Activated CD4-positive, alpha-beta T cell treated with anti-CD3 and anti-CD28 coated beads for 36 hours (primary cell): ENCODE results near the gene CUL2. TPM values are rescaled to one million over a fixed set of nuclear protein-coding genes. Genes with fewer than 3 reads are reported as not detected.

Source experiments
- ATAC-seq: fragments of 200-7000 bp; cut with Tn5 transposase; one replicate; pipeline ENCODE4 v1.10.0; 2021; ENCODE audit warnings: mild to moderate bottlenecking, moderate library complexity
- CTCF ChIA-PET: fragments of 350-600 bp; sonication (Branson Sonifier 250); formaldehyde crosslinking; loops from one replicate; lab custom pipeline; 2021; ENCODE audit warnings: antibody characterized with exemption; lab: Charles Lee
- POLR2A ChIA-PET: fragments of 350-600 bp; sonication (Branson Sonifier 250); formaldehyde crosslinking; loops from one replicate; lab custom pipeline; 2021; ENCODE audit warnings: antibody characterized with exemption, inconsistent platforms; lab: Charles Lee
- DNase-seq: peaks from one replicate; pipeline ENCODE4 v3.0.0-alpha.2; 2020
- H3K27ac Mint-ChIP-seq: one replicate; pipeline ENCODE4 v1.8.0; 2021; ENCODE audit warnings: mixed read lengths
- H3K27me3 Mint-ChIP-seq: one replicate; pipeline ENCODE4 v1.8.0; 2021; ENCODE audit warnings: mixed read lengths
- H3K36me3 Mint-ChIP-seq: one replicate; pipeline ENCODE4 v1.8.0; 2021; ENCODE audit warnings: low read depth, mixed read lengths
- H3K4me1 Mint-ChIP-seq: one replicate; pipeline ENCODE4 v1.8.0; 2021; ENCODE audit warnings: mixed read lengths
- H3K4me3 Mint-ChIP-seq: one replicate; pipeline ENCODE4 v1.8.0; 2021; ENCODE audit warnings: mild to moderate bottlenecking, moderate library complexity, mixed read lengths
- H3K9me3 Mint-ChIP-seq: one replicate; pipeline ENCODE4 v1.8.0; 2021; ENCODE audit warnings: low read depth, mixed read lengths
- intact Hi-C, 2 experiments: fragments of 100-400 bp; cut with DNase I in 1 of 2; cut with micrococcal nuclease in 1 of 2; formaldehyde crosslinking; loops; one replicate each; pipeline versions ENCODE4 v1.14.2 to v1.15.1; 2022 to 2024; cut with DNase I, micrococcal nuclease
- total RNA-seq, 2 experiments: library from RNA; stranded (reverse); gene quantifications; one replicate each; pipeline ENCODE4 v1.2.3, GENCODE V29; 2021

Gene CUL2
- total RNA-seq, 2 experiments from 2014 or later: 42.7 to 45.3 TPM

DNA sequence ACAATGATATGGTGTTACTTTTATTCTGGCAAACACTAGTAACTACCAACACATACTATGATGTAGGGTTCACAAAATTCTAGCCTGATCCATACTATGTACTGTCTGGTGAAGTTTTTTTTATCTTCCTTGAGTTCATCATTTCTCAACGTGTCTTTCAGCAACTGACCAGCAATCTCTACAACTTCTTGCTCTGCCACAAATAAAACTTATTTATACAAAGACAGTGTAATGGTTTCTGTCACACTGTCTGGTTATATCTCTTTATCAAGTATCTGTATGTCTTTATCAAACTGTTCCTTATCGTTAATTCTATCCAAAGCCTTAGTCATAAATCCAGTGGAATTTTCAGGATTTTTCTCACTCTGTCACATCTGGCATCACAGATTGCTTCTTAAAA lies 69.7 kb downstream of the CUL2 start:
- DNase-seq (no peak), ATAC-seq (no peak)
- H3K4me3 Mint-ChIP-seq: no peak overlapping the region
- peak overlapping the region; percentile 34 for H3K27ac Mint-ChIP-seq
- peaks cover 17% of the 10 kb centered on the region for H3K4me1 Mint-ChIP-seq
- intact Hi-C loops: no loop called here
- no peaks in the 10 kb centered on the region for H3K9me3 Mint-ChIP-seq
- peaks cover 30% of the 10 kb centered on the region for H3K36me3 Mint-ChIP-seq
- POLR2A ChIA-PET: no interaction called here
- CTCF ChIA-PET: no interaction called here
- no peaks in the 10 kb centered on the region for H3K27me3 Mint-ChIP-seq

DNA sequence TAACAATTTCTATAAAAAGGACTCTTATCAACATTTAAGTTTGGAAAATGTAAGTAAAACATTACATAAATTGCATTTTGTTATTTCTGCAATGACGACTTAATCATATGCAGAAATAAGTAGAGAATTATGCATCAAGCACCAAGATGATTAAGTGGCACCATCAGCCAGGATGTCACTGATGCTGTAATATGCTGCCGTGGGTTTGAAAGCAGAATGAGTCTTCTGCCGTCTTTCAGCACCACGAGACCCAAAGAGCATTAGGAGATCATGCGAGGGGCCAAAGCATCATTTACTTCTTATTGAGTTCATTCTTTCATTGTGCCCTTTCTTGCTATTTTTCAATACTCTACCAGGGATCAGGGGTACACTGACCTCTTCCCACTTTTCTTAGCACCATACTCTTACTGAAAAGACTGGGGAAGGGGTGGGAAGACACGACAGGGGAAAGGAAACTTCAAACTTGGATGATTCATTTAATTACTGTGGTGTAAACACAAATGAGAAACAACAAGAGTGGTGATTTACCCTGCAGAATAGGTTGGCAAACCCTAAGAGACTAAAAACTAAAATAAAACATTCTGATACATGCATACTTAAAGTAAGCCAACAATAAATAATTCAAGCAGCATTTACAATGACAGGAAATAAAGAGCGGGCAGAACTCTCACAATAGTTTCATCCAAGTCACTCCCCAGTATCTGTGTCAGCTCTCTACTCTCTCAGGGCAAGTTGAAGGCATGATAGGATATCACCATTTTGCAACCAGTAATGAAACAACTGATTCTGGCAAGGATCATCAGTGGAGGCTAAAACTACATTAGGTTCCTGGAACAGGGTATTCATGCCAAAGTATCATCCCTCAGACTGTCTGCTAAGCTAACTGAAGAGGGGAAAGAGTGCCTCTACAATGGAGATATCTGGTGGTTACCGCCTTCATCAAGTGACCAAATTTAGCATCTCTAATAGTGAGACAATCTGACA lies 70.8 kb downstream of the CUL2 start:
- DNase-seq: peak; percentile 16
- ChIA-PET POLR2A (no interaction called here), CTCF (no interaction called here)
- H3K27ac Mint-ChIP-seq: peak overlapping the region; percentile 3
- no peaks in the 10 kb centered on the region for H3K9me3 Mint-ChIP-seq
- H3K27me3 Mint-ChIP-seq: no peaks in the 10 kb centered on the region
- intact Hi-C loops: no loop called here
- ATAC-seq: peak; percentile 38
- no peak overlapping the region for H3K4me3 Mint-ChIP-seq
- peaks cover 17% of the 10 kb centered on the region for H3K4me1 Mint-ChIP-seq
- H3K36me3 Mint-ChIP-seq: peaks cover 21% of the 10 kb centered on the region

- ChIA-PET POLR2A (interaction anchor here (0.6 to 0.7 kb wide), 3 partner anchors 10 to 1878 kb away, joined by 4 to 5 read pairs (median 4); no protein-coding TSS in a partner anchor), CTCF (interaction anchor here (0.6 to 1.6 kb wide), 5 partner anchors 9 to 131 kb away, joined by 3 to 12 read pairs (median 4); no protein-coding TSS in a partner anchor)
- Mint-ChIP-seq H3K36me3 (peaks cover 21% of the 10 kb centered on the region), H3K27ac (no peak overlapping the region), H3K27me3 (no peaks in the 10 kb centered on the region), H3K4me3 (no peak overlapping the region), H3K4me1 (peaks cover 22% of the 10 kb centered on the region), H3K9me3 (no peaks in the 10 kb centered on the region)
- intact Hi-C loops: loop anchor here in 1 of 2 experiments (1.0 kb wide), 1 partner anchor 178 kb away; no protein-coding TSS in a partner anchor
- DNase-seq: peak; percentile 34
- ATAC-seq: peak; percentile 91
Observed at GRCh38 chr10:35017608-35018007, 72.5 kb downstream of the CUL2 start.

DNA sequence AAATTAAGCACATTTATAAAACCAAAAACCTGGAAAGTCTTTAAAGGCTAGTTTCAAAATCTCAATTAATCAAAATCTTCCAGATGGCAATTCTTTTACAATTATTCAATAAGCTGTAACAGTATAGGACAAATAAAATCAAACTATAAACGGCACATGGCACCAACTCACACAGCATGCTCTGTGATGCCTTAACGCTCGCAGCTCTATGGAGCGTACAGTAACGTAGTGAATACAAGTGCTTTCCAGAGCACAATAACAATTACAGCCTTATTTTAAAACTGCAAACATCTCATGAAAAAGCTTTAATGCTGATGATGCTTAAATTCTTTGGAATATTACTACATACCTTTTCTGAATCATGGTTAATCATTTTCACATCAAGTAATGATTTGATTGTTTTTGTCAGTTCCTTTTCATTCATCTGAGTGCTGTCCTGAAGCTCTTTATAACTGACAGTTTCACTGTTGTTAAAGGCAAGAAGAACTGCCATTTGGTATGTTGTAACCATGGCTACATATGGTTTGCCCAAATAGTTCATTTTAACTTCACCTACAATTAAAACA lies 74.2 kb downstream of the CUL2 start:
- ATAC-seq (no peak), DNase-seq (no peak)
- POLR2A ChIA-PET: interaction anchor here (0.7 to 1.0 kb wide), 2 partner anchors 99 to 203 kb away, joined by 3 to 6 read pairs; no protein-coding TSS in a partner anchor
- CTCF ChIA-PET: interaction anchor here (0.8 kb wide), 1 partner anchor 12 kb away, joined by 4 read pairs; no protein-coding TSS in a partner anchor
- Mint-ChIP-seq H3K4me3 (no peak overlapping the region), H3K36me3 (peaks cover 22% of the 10 kb centered on the region), H3K27me3 (no peaks in the 10 kb centered on the region), H3K27ac (no peak overlapping the region), H3K9me3 (no peaks in the 10 kb centered on the region), H3K4me1 (peaks cover 32% of the 10 kb centered on the region)
- intact Hi-C loops: no loop called here

DNA sequence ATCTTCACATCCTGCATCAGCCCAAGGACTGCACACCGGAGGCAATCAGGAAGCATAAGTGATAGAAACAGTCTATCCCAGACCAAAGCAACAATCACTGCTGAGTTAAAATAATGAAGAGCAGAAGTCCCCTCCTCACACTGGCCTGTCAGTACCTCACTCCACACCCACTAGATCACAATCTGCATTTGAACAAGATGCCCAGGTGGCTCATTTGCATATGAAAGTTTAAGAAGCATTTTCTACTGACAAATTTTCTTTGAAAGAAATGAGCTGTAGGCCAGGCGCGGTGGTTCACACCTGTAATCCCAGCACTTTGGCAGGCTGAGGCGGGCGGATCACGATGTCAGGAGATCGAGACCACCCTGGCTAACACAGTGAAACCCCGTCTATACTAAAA lies 77.4 kb downstream of the CUL2 start:
- intact Hi-C loops: no loop called here
- Mint-ChIP-seq H3K27ac (peak overlapping the region; percentile 24), H3K9me3 (no peaks in the 10 kb centered on the region)

GRCh38 chr10:35011771-35012191 lies 78.4 kb downstream of the CUL2 start:
- CTCF ChIA-PET: interaction anchor here (0.5 to 1.6 kb wide), 4 partner anchors 14 to 372 kb away, joined by 3 to 5 read pairs (median 4); partner anchors contain the start of gene CREM
- DNase-seq: peak; percentile 37
- Mint-ChIP-seq H3K27ac (peak overlapping the region; percentile 24), H3K4me3 (no peak overlapping the region), H3K9me3 (no peaks in the 10 kb centered on the region), H3K4me1 (peaks cover 18% of the 10 kb centered on the region), H3K27me3 (no peaks in the 10 kb centered on the region), H3K36me3 (peaks cover 36% of the 10 kb centered on the region)
- intact Hi-C loops: no loop called here
- peak; percentile 70 for ATAC-seq
- POLR2A ChIA-PET: no interaction called here

More for the DNA sequence above, 77.4 kb downstream of the CUL2 start:
- DNase-seq: no peak
- Mint-ChIP-seq H3K4me3 (no peak overlapping the region), H3K4me1 (peaks cover 21% of the 10 kb centered on the region), H3K27me3 (no peaks in the 10 kb centered on the region), H3K36me3 (peaks cover 37% of the 10 kb centered on the region)
- ATAC-seq: no peak
- ChIA-PET POLR2A (no interaction called here), CTCF (interaction anchor here (0.8 to 1.6 kb wide), 3 partner anchors 13 to 370 kb away, joined by 3 to 5 read pairs (median 3); no protein-coding TSS in a partner anchor)

GRCh38 chr10:35007858-35008301 lies 82.3 kb downstream of the CUL2 start:
- H3K4me3 Mint-ChIP-seq: no peak overlapping the region
- POLR2A ChIA-PET: interaction anchor here (0.6 kb wide), 1 partner anchor 10 kb away, joined by 5 read pairs; no protein-coding TSS in a partner anchor
- H3K9me3 Mint-ChIP-seq: no peaks in the 10 kb centered on the region
- peaks cover 33% of the 10 kb centered on the region for H3K36me3 Mint-ChIP-seq
- intact Hi-C loops: no loop called here
- no peak for ATAC-seq
- peaks cover 13% of the 10 kb centered on the region for H3K4me1 Mint-ChIP-seq
- CTCF ChIA-PET: no interaction called here
- no peak for DNase-seq
- no peak overlapping the region for H3K27ac Mint-ChIP-seq
- H3K27me3 Mint-ChIP-seq: no peaks in the 10 kb centered on the region

DNA sequence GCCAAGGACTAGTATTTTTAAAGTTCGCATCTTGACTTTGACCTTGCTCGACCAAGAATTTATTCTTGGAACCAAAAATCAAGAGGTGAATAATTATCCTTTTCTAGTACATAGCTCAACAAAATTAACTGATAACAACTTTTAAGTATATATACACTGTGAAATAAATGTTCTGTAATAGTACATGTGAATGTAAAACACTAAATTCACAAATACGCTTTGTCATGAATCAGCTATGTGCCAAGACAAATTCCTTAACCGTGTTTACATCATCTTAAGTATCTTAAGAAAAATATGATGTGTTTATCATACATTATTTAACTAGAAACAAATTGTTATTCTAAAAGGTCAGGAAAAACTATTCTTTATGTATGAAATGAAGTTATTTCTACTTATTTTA lies 83.3 kb downstream of the CUL2 start:
- H3K4me3 Mint-ChIP-seq: no peak overlapping the region
- peaks cover 26% of the 10 kb centered on the region for H3K36me3 Mint-ChIP-seq
- intact Hi-C loops: no loop called here
- H3K27me3 Mint-ChIP-seq: no peaks in the 10 kb centered on the region
- DNase-seq (no peak), ATAC-seq (no peak)
- no peaks in the 10 kb centered on the region for H3K9me3 Mint-ChIP-seq
- H3K27ac Mint-ChIP-seq: no peak overlapping the region
- CTCF ChIA-PET: interaction anchor here (0.6 to 1.4 kb wide), 2 partner anchors 10 to 352 kb away, joined by 4 read pairs; no protein-coding TSS in a partner anchor
- H3K4me1 Mint-ChIP-seq: peaks cover 2% of the 10 kb centered on the region
- POLR2A ChIA-PET: no interaction called here

DNA sequence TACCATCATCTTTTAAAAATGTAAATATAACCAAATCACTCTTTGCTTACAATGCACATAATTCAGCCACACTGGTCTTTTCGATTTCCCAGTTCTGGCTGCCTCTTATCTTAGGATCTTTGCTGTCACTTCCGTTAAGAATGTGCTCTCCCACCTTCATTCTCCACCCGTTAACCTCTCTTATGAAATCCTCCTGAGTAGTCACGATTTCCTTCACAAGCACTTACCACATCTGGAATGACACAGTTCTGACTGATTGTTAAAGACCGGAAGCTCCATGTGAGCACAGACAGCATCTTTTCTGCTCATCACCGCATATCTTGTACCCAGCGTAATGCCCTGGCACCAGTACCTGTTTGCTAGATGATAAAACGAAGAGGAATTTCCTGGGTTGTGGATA lies 84.3 kb downstream of the CUL2 start:
- no peak for ATAC-seq
- CTCF ChIA-PET: interaction anchor here (1.0 to 1.4 kb wide), 2 partner anchors 9 to 11 kb away, joined by 3 to 4 read pairs; no protein-coding TSS in a partner anchor
- H3K4me3 Mint-ChIP-seq: no peak overlapping the region

GRCh38 chr10:35004651-35005050 lies 85.5 kb downstream of the CUL2 start:
- CTCF ChIA-PET: interaction anchor here (0.6 to 1.8 kb wide), 2 partner anchors 10 to 435 kb away, joined by 3 to 6 read pairs; no protein-coding TSS in a partner anchor
- peaks cover 12% of the 10 kb centered on the region for H3K36me3 Mint-ChIP-seq
- POLR2A ChIA-PET: no interaction called here
- no peaks in the 10 kb centered on the region for H3K9me3 Mint-ChIP-seq
- ATAC-seq (no peak), DNase-seq (no peak)
- no peaks in the 10 kb centered on the region for H3K4me1 Mint-ChIP-seq
- no peaks in the 10 kb centered on the region for H3K27me3 Mint-ChIP-seq
- intact Hi-C loops: no loop called here
- no peak overlapping the region for H3K27ac Mint-ChIP-seq
- no peak overlapping the region for H3K4me3 Mint-ChIP-seq

More for the DNA sequence above, 84.3 kb downstream of the CUL2 start:
- intact Hi-C loops: no loop called here
- no peak overlapping the region for H3K27ac Mint-ChIP-seq
- DNase-seq: no peak
- POLR2A ChIA-PET: no interaction called here
- no peaks in the 10 kb centered on the region for H3K27me3 Mint-ChIP-seq
- H3K4me1 Mint-ChIP-seq: no peaks in the 10 kb centered on the region
- H3K9me3 Mint-ChIP-seq: no peaks in the 10 kb centered on the region
- H3K36me3 Mint-ChIP-seq: peaks cover 22% of the 10 kb centered on the region

DNA sequence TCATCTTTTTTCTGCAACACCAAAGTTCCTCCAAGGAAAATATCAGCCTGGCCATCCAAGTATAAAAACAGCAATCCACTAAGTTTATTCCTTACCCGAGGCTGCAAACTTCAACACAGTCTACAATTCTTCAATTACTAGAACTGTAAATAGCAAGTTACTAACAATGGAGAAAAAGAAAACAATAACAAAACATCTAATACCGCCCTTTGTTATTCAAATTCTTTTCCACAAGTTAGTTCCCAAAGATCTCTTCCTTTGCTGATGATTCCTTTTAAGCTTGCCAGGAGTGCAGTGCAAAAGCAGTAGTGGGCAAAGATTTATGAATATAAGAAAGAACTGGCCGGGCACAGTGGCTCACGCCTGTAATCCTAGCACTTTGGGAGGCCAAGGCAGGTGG lies 86.2 kb downstream of the CUL2 start:
- H3K36me3 Mint-ChIP-seq: peaks cover 8% of the 10 kb centered on the region
- intact Hi-C loops: no loop called here
- no peak overlapping the region for H3K27ac Mint-ChIP-seq
- no peaks in the 10 kb centered on the region for H3K27me3 Mint-ChIP-seq
- H3K4me1 Mint-ChIP-seq: no peaks in the 10 kb centered on the region
- H3K4me3 Mint-ChIP-seq: no peak overlapping the region
- ChIA-PET CTCF (interaction anchor here (0.5 to 1.8 kb wide), 3 partner anchors 9 to 90 kb away, joined by 3 to 6 read pairs (median 5); no protein-coding TSS in a partner anchor), POLR2A (no interaction called here)
- H3K9me3 Mint-ChIP-seq: no peaks in the 10 kb centered on the region
- DNase-seq (no peak), ATAC-seq (no peak)
